NT2/D1 (cell line): ENCODE results near the gene ATP13A2.

Experiments
- SUZ12 ChIP-seq: IDR thresholded peaks from 2 replicates; pipeline ENCODE4 v1.6.1; 2011; ENCODE audit not compliant: insufficient read length, insufficient read depth; ENCODE audit errors: extremely low read depth
- YY1 ChIP-seq: IDR thresholded peaks from 2 replicates; pipeline ENCODE4 v1.6.1; 2011; ENCODE audit not compliant: insufficient read length, insufficient read depth
- ZNF274 ChIP-seq: IDR thresholded peaks from 2 replicates; pipeline ENCODE4 v1.6.1; 2011; ENCODE audit warnings: mild to moderate bottlenecking, low read depth, low read length

DNA sequence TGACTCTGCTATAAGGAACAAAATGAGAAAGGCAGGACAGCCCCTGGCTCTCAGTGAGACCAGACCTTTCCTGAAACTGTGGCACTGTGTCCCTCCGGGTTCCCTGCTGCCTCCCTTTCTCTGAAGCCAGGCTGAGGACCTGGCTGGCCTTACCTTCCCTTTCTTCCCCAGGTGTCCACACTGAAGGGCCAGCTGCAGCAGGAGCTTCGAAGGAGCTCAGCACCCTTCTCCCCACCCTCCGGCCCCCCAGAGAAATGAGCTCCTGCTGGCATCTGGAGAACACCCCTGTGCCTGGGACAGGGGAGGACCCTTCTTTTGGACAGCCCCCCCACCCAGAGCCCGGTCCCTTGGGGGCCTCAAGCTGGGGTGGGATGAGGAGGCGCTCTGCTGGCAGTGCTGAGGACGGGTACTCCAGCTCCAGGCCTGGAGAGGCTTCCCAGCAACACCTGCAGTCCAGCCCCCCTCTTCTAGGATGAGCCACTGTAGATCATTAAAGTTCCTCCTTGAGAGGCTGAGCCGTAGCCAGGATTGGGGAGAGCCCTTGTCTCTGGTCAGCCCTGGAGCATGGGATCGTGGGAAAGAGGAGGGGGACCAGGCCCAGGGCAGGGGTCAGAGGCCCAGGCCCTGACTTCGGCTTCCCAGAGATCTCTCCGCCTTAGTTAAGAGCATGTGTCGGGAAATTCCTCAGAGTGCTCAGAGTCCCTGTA is 39.4 kb downstream of the ATP13A2 start:
- TF ChIP-seq ZNF274 (no peak), SUZ12 (no peak), YY1 (no peak)
